Small intestine (tissue), 7 donors: ENCODE results near the gene NME3. TPM values are rescaled to one million over a fixed set of nuclear protein-coding genes. Genes with fewer than 3 reads are reported as not detected.

Experiments used
- DNase-seq, 2 donors: peaks; one replicate each; pipeline versions ENCODE4 v3.0.0 to v3.0.0-alpha.2; 2013
- FAIRE-seq: peaks from 2 replicates; lab custom pipeline; 2012; peaks lifted over from hg19 to GRCh38; lab: Jason Lieb, UNC
- H3K27ac ChIP-seq, 3 donors: one replicate each; pipeline ENCODE4 v1.5.1; 2013; ENCODE audit warnings: low read length in 2 of 3, mild to moderate bottlenecking in 2 of 3, control low read depth in 1 of 3, inconsistent platforms in 1 of 3, low read depth in 1 of 3, moderate library complexity in 1 of 3
- H3K27me3 ChIP-seq, 3 donors: one replicate each; pipeline ENCODE4 v1.6.1; 2013; ENCODE audit warnings: low read length in 3 of 3, inconsistent platforms in 1 of 3; ENCODE audit not compliant: control insufficient read depth in 3 of 3, insufficient read depth in 3 of 3
- H3K36me3 ChIP-seq, 3 donors: one replicate each; pipeline ENCODE4 v1.6.1; 2013; ENCODE audit warnings: low read length in 3 of 3, inconsistent platforms in 1 of 3, low read depth in 1 of 3, mild to moderate bottlenecking in 1 of 3, moderate library complexity in 1 of 3; ENCODE audit not compliant: control insufficient read depth in 3 of 3, insufficient read depth in 2 of 3
- H3K4me1 ChIP-seq, 3 donors: one replicate each; pipeline ENCODE4 v1.6.1; 2013; ENCODE audit warnings: low read length in 2 of 3, inconsistent platforms in 1 of 3, low read depth in 1 of 3, mild to moderate bottlenecking in 1 of 3, moderate library complexity in 1 of 3; ENCODE audit not compliant: control insufficient read depth in 3 of 3, insufficient read depth in 2 of 3
- H3K4me3 ChIP-seq, 3 donors: one replicate each; pipeline ENCODE4 v1.5.1; 2013; ENCODE audit warnings: low read length in 3 of 3, control low read depth in 1 of 3, inconsistent platforms in 1 of 3, low read depth in 1 of 3, mild to moderate bottlenecking in 1 of 3, moderate library complexity in 1 of 3
- H3K9me3 ChIP-seq, 2 donors: one replicate each; pipeline ENCODE4 v1.6.1; 2013; ENCODE audit warnings: low read depth in 1 of 2, low read length in 1 of 2; ENCODE audit not compliant: control insufficient read depth in 2 of 2, insufficient read depth in 1 of 2
- WGBS, 3 donors: extraction: QIAGEN DNeasy Blood & Tissue Kit; methylation state at CpG; one replicate each; pipeline ENCODE4 v1.1.7; 2013; 5-methylcytosine and 5-hydroxymethylcytosine counted together
- polyA plus RNA-seq, 4 donors: library from polyadenylated mRNA; stranded (reverse) in 3 of 4; unstranded in 1 of 4; fragments of 200-250 nt in 3 of 4; fragments of 120-200 nt in 1 of 4; gene quantifications; one replicate each; pipeline versions ENCODE4 v1.2.1 to v1.2.3, GENCODE V29; 2013
- donor health status: healthy with polysubstance abuse.
- donor health status: control.
- donor health status: control.
- donor health status: Bipolar disorder and iron deficiency.
- donor health status: healthy.

NME3 gene
- polyA plus RNA-seq, 4 donors: 61.2 to 293 (median 153) TPM

DNA sequence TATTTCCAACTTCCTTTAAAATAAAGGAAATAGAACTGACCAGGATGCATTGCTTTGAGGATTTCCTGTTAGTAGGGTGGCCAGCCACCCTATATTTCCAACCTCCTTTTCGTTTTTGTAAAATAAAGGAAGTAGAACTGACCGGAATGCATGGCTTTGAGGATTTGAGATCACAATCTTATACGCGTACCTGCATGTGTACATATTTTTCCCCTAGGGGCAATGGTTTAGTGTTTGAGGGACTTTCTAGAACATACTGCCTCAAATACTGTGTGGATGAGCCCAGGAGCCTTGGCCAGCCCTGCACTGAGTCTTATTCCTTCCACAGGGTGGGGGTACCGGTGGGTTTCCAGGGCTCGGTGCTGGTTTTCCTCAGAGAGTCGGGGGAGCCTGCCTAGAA lies 39.7 kb downstream of the NME3 start:
- no peak overlapping the region for H3K4me3 ChIP-seq
- WGBS, 3 donors: 75 to 79% (median 78%) methylated on average over 7 of the region's 7 CpGs
- DNase-seq (no peak), FAIRE-seq (no peak)
- H3K4me1 ChIP-seq: no peaks in the 10 kb centered on the region
- H3K36me3 ChIP-seq: peaks cover 9 to 83% (median 26%) of the 10 kb centered on the region in 3 donors
- H3K27me3 ChIP-seq: no peaks in the 10 kb centered on the region
- no peaks in the 10 kb centered on the region for H3K9me3 ChIP-seq
- H3K27ac ChIP-seq: no peak overlapping the region

DNA sequence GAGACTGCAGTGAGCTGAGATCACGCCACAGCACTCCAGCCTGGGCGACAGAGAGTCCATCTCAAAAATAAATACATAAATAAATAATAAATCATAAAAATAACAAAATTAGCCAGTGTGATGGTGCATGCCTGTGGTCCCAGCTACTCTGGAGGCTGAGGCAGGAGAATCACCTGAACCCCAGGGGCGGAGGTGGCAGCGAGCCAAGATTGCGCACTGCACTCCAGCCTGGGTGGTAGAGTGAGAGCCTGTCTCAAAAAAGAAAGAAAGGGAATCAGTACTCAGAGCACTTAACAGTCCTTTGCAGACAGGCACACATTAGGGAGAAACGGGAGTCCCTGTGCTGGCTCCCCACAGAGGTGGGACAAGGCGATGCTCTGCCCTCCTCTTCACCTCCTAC lies 40.3 kb downstream of the NME3 start:
- H3K27me3 ChIP-seq: no peaks in the 10 kb centered on the region
- H3K4me1 ChIP-seq: no peaks in the 10 kb centered on the region
- H3K4me3 ChIP-seq: no peak overlapping the region
- FAIRE-seq (no peak), DNase-seq (no peak)
- no peaks in the 10 kb centered on the region for H3K9me3 ChIP-seq
- H3K36me3 ChIP-seq: peaks cover 10 to 88% (median 26%) of the 10 kb centered on the region in 3 donors
- 93 to 99% (median 96%) methylated on average over 7 of the region's 7 CpGs for WGBS, 3 donors
- no peak overlapping the region for H3K27ac ChIP-seq

DNA sequence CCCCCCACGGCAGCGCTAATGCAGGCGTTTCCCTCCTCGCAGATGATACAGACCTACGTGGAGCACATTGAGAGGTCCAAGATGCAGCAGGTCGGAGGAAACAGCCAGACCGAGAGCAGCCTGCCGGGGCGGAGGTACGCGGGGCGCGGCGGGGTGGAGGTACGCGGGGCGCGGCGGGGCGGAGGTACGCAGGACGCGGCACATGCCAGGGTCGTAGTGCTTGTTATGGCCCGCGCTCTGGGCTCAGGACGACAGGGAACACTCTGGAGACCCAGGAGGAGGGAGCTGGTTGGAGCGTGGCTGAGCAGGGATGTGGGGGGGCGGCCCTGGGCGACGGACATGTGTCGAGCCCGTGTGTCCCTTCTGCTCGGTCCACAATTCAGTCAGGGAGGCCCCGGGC lies 41.9 kb downstream of the NME3 start:
- Histone ChIP-seq H3K9me3 (no peaks in the 10 kb centered on the region), H3K27ac (no peak overlapping the region), H3K4me1 (no peaks in the 10 kb centered on the region), H3K36me3 (peaks cover 10 to 89% (median 26%) of the 10 kb centered on the region in 3 donors), H3K27me3 (no peaks in the 10 kb centered on the region), H3K4me3 (no peak overlapping the region)
- WGBS, 3 donors: 96 to 97% (median 97%) methylated on average over 35 of the region's 35 CpGs
- DNase-seq: no peak
- FAIRE-seq: no peak

DNA sequence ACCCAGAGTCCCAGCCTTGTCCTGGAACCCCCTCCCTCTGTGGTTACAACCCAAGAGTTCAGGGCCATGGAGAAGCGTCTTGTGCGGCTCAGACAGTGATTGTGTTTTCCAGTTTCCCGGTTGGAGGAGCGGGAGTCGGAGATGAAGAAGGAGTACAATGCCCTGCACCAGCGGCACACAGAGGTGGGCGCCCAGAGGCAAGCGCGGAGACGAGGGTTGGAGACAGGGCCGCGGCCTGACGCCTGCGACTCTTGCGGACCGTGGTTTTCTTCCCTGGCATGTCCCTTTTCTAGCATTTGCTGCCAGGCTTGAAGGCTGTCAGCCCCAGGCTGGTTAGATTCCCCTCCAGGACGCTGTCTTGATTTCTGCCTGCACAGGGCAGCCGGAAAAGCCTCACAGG lies 42.3 kb downstream of the NME3 start:
- 97 to 99% (median 98%) methylated on average over 18 of the region's 18 CpGs for WGBS, 3 donors
- Histone ChIP-seq H3K27ac (no peak overlapping the region), H3K9me3 (no peaks in the 10 kb centered on the region), H3K36me3 (peaks cover 10 to 89% (median 24%) of the 10 kb centered on the region in 3 donors), H3K4me3 (no peak overlapping the region), H3K4me1 (no peaks in the 10 kb centered on the region), H3K27me3 (no peaks in the 10 kb centered on the region)
- DNase-seq: no peak
- no peak for FAIRE-seq

DNA sequence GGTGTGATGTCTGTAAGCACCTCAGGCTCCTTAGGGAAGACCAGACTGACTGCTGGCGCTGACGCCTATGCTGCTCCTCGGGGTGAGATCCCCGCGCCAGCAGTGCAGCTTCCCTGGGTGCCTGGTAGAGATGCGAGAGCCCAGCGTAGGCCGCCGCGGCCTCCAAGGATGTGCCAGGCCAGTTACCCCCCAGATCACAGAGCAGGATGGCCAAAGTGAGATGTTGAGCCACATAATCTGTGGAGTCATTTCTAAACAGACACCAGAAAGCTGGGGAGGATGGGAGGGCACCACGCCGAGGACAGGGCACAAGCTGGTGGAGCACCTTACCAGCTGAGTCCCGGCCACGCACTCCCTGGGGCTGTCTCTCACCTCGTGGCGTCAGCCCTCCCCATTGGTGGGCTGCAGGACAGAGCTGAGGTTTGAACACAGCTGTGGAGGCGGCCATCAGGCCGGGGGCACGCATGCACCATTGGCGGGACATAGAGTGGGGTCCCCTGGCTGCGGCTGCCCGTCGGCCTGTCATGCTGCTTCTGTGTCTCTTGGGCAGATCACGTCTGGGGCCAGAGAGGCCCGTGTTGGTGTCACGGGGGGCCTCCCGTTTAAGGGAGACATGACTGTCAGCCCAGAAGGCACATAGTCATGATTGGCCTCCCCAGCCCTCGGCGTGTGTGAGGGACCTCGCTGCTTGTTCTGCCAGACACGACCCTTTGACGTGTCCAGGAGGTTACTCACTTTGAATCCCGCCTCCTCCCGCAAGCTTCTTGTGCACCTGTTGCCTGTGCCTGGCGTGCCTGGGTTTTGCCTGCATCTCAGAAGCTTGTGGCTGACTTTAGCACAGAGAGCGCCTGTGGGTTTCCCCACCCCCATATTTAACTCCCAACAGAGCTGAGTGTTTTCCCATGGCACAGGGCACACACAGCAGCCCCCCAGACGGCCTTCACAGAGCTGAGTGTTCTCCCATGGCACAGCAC lies 43.4 kb downstream of the NME3 start:
- WGBS, 3 donors: 93 to 94% (median 93%) methylated on average over 37 of the region's 37 CpGs

DNA sequence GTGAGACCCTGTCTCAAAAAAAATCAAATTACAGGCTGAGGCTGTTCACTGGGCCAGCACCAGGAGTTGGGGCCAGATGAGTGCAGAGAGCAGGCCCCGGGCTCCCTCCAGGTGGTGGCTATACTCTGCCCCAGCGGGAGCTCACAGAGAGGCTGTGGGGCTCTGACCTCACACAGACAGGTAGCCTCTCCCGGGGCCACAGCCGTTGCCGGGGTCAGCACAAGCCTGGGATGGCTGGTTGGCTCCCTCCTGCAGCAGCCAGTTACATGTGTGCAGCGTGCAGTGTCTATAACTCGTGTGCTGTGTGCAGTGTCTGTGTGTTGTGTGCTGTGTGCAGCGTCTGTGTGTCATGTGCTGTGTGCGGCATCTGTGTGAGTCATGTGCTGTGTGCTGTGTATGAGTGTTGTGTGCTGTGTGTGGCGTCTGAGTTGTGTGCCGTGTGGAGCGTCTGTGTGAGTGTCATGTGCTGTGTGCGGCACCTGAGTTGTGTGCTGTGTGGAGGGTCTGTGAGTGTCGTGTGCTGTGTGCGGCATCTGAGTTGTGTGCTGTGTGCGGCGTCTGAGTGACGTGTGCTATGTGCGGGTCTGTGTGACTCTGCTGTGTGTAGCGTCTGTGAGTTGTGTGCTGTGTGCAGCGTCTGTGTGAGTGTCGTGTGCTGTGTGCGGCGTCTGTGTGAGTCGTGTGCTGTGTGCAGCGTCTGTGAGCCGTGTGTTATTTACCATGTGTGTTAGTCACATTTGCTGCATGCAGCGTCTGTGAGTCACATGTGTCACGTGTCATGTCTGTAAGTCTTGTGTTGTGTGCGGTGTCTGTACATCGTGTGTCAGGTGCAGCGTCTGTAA lies 44.5 kb downstream of the NME3 start:
- no peaks in the 10 kb centered on the region for H3K9me3 ChIP-seq
- WGBS, 3 donors: 96 to 97% (median 97%) methylated on average over 32 of the region's 32 CpGs
- FAIRE-seq (no peak), DNase-seq (no peak)
- H3K36me3 ChIP-seq: peaks cover 10 to 69% (median 13%) of the 10 kb centered on the region in 3 donors
- H3K4me3 ChIP-seq: no peak overlapping the region
- H3K4me1 ChIP-seq: no peaks in the 10 kb centered on the region
- no peak overlapping the region for H3K27ac ChIP-seq
- H3K27me3 ChIP-seq: no peaks in the 10 kb centered on the region

More for the DNA sequence above, 43.4 kb downstream of the NME3 start:
- Histone ChIP-seq H3K27me3 (no peaks in the 10 kb centered on the region), H3K9me3 (no peaks in the 10 kb centered on the region), H3K36me3 (peaks cover 10 to 80% (median 22%) of the 10 kb centered on the region in 3 donors), H3K27ac (no peak overlapping the region), H3K4me1 (no peaks in the 10 kb centered on the region), H3K4me3 (no peak overlapping the region)
- FAIRE-seq (no peak), DNase-seq (no peak)

DNA sequence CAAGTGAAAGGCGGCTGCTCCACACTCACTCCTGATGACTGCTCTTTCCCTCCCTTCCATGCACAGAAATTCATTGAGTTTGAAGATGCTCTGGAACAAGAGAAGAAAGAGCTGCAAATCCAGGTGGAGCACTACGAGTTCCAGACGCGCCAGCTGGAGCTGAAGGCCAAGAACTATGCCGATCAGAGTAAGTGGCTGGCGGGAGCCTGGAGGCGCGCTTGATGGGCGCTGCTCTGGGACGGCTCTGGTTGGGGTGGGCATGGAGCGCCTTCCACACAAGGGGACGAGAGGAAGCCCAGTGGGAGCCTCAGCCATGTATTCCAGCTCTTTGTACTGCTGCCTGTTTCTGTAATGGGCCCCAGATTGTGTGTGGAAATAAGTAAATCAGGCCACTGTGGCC lies 46.9 kb downstream of the NME3 start:
- 93 to 96% (median 95%) methylated on average over 12 of the region's 12 CpGs for WGBS, 3 donors
- Histone ChIP-seq H3K9me3 (no peaks in the 10 kb centered on the region), H3K27me3 (no peaks in the 10 kb centered on the region), H3K36me3 (peaks cover 8 to 53% (median 10%) of the 10 kb centered on the region in 3 donors), H3K27ac (no peak overlapping the region), H3K4me1 (no peaks in the 10 kb centered on the region), H3K4me3 (no peak overlapping the region)
- DNase-seq (no peak), FAIRE-seq (no peak)

DNA sequence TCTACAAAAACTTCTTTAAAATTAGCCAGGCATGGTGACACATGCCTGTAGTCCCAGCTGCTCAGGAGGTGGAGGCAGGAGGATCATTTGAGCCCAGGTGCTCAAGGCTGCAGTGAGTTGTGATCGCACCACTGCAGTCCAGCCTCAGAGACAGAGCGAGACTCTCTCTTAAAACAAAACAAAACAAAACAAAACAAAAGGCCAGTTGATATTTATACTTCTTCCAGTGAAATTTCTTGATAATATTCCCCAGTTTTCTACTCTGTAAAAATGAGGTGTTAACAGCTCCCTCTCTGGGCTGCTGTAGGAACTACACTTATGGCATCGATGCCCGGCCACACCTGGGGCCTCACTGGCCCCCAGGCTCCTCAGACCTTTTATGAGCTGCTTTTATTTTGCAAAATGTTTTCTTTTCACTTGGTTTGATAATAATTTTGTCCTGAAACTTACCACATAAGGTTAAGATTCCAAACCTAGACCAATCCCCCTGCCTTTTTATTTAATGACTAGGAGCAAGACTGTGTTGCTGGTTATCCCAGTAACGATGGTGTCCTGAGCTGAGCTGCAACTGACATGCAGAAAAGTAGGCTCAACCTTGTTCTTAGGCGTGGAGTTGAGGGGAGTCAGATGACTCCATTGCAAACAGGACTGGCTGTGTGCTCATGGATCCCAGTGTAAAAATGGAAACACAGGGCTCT lies 47.7 kb downstream of the NME3 start:
- H3K4me3 ChIP-seq: no peak overlapping the region
- H3K9me3 ChIP-seq: no peaks in the 10 kb centered on the region
- H3K36me3 ChIP-seq: peaks cover 3 to 49% (median 5%) of the 10 kb centered on the region in 3 donors
- no peak overlapping the region for H3K27ac ChIP-seq
- FAIRE-seq (no peak), DNase-seq (peak; percentile 51 to 58)
- H3K4me1 ChIP-seq: no peaks in the 10 kb centered on the region
- H3K27me3 ChIP-seq: no peaks in the 10 kb centered on the region
- 51 to 57% (median 53%) methylated on average over 6 of the region's 6 CpGs for WGBS, 3 donors
